Measurements from ENCODE around the gene NUAK1.

- TF ChIP-seq POLR2AphosphoS5 (IDR thresholded peaks at IDR 0.05; ENCODE audit: low read depth, low read length) (no peak), TAF1 (IDR thresholded peaks at IDR 0.05; ENCODE audit: borderline replicate concordance, insufficient read depth, low read length) (no peak), SIN3A (IDR thresholded peaks at IDR 0.05; ENCODE audit: borderline replicate concordance, insufficient read depth, low read length) (no peak), FOXP2 (optimal IDR thresholded peaks at IDR 0.05; ENCODE audit: borderline replicate concordance, extremely low read depth, extremely low read length, insufficient read depth) (no peak), REST (IDR thresholded peaks at IDR 0.05; ENCODE audit: insufficient read depth in 1 of 2, low read depth in 2 of 2, low read length in 2 of 2) (no peak)
Measured at GRCh38 chr12:106113446-106113823, 25.3 kb downstream of the NUAK1 start.
